Suprapubic skin (tissue), 3 donors: ENCODE measurements around the gene ACOT11.

ENCODE experiments used
- EP300 ChIP-seq: sonication (generic); formaldehyde crosslinking; IDR thresholded peaks from one replicate; pipeline ENCODE4 v1.6.1; 2017; ENCODE audit warnings: antibody characterized with exemption
- POLR2A ChIP-seq, 2 donors: fragments of 450-650 bp; IDR thresholded peaks; one replicate each; pipeline ENCODE4 v1.6.1; 2017; ENCODE audit warnings: antibody characterized with exemption in 2 of 2, mild to moderate bottlenecking in 2 of 2, moderate library complexity in 2 of 2
- TF ChIP-seq, protein P1 (sequence below), 2 donors: fragments of 200-600 bp in 1 of 2; fragments of 450-650 bp in 1 of 2; sonication (generic) in 1 of 2; IDR thresholded peaks; one replicate each; pipeline ENCODE4 v1.5.1; 2016 to 2019; ENCODE audit warnings: antibody characterized with exemption in 2 of 2, mild to moderate bottlenecking in 1 of 2, moderate library complexity in 1 of 2

DNA sequence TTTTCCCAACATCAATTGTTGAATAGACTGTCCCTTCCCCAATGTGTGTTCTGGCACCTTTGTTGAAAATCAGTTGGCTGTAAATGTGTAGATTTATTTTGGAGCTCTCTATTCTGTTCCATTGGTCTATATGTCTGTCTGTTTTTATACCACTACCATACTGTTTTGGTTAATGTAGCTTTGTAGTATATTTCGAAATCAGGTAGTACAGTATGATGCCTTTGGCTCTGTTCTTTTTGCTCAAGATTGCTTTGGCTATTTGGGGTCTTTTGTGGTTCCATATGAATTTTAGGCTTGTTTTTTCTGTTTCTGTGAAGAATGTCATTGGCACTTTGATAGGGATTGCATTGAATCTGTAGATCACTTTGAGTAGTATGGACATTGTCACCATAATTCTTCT is 8.1 kb downstream of the ACOT11 start:
- TF ChIP-seq, protein P1, sequence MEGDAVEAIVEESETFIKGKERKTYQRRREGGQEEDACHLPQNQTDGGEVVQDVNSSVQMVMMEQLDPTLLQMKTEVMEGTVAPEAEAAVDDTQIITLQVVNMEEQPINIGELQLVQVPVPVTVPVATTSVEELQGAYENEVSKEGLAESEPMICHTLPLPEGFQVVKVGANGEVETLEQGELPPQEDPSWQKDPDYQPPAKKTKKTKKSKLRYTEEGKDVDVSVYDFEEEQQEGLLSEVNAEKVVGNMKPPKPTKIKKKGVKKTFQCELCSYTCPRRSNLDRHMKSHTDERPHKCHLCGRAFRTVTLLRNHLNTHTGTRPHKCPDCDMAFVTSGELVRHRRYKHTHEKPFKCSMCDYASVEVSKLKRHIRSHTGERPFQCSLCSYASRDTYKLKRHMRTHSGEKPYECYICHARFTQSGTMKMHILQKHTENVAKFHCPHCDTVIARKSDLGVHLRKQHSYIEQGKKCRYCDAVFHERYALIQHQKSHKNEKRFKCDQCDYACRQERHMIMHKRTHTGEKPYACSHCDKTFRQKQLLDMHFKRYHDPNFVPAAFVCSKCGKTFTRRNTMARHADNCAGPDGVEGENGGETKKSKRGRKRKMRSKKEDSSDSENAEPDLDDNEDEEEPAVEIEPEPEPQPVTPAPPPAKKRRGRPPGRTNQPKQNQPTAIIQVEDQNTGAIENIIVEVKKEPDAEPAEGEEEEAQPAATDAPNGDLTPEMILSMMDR (IDR thresholded peaks at IDR 0.05): no peak
- TF ChIP-seq POLR2A (IDR thresholded peaks at IDR 0.05) (no peak), EP300 (no peak)
